ENCODE data around the gene CGNL1. TPM values are rescaled to one million over a fixed set of nuclear protein-coding genes. Genes with fewer than 3 reads are reported as not detected.
A peak's percentile ranks its signal among the peaks of the same experiment; 100 is the strongest.

Gene CGNL1
- total RNA-seq, 1 donor from 2014 or later = 3.0 TPM

DNA sequence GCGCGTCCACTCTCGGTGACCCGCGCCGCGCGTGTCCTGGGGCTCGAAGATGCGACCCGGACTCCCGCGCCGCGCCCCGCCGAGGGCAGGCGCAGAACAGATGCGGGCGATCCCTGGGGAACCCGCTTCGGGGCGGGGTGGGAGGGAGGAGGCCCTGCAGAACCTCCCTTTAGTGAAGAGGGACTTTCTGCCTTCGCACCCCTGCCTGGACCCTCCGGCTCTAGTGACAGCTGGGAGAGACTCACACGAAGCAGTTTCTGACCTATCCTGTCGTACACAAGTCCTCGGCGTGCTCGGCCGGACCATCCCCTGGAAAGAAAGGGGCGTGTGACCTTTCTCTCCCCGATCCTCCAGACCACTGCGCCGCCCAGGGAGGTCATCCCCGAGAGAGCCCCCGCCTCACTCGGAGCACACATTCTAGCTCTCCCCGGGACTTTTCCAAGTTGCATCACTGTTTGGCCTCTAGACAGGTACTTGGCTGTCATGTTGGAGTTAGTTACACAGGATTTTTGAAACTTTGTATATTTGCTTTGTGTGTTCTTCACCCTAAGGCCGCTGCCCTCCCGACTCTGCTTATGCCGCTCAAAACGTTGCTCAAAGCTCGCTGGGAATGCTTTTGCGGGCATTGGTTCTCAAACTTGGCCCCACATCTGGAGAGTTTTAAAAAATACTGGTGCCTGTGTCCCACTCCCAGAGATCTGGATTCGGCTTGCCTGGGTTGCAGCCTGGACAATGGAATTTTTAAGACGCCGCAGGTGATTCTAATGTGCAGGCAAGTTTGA is 582 bp downstream of the CGNL1 start:
- Mint-ChIP-seq H3K4me3 (peak overlapping the region; percentile 89), H3K27ac (peak overlapping the region; percentile 18), H3K27me3 (ENCODE audit: insufficient read depth, low read depth) (peaks cover 22% of the 10 kb centered on the region), H3K36me3 (no peaks in the 10 kb centered on the region), H3K9me3 (no peaks in the 10 kb centered on the region), H3K4me1 (peaks cover 13% of the 10 kb centered on the region)
- Histone ChIP-seq H4K20me1 (ENCODE audit: low read depth) (no peaks in the 10 kb centered on the region), H3K9me3 (ENCODE audit: low read depth) (no peaks in the 10 kb centered on the region), H3K27me3 (peaks cover 24% of the 10 kb centered on the region), H3F3A (ENCODE audit: low read depth) (peaks cover 16% of the 10 kb centered on the region), H3K4me2 (peak overlapping the region; percentile 94), H3K27ac (no peak overlapping the region), H3K36me3 (no peaks in the 10 kb centered on the region), H3K4me1 (peaks cover 8% of the 10 kb centered on the region), H3K9ac (no peak overlapping the region), H3K4me3 (peak overlapping the region; percentile 86), H3K79me2 (ENCODE audit: low read depth) (no peaks in the 10 kb centered on the region), H2AFZ (replicated peaks) (peak overlapping the region; percentile 100)
- DNase-seq (ENCODE audit: low spot score) = peak; percentile 71
- TF ChIP-seq EZH2phosphoT487 (IDR thresholded peaks at IDR 0.05) (no peak), EZH2 (IDR thresholded peaks at IDR 0.05) (peak; percentile 15), CTCF (IDR thresholded peaks at IDR 0.05) (no peak)

DNA sequence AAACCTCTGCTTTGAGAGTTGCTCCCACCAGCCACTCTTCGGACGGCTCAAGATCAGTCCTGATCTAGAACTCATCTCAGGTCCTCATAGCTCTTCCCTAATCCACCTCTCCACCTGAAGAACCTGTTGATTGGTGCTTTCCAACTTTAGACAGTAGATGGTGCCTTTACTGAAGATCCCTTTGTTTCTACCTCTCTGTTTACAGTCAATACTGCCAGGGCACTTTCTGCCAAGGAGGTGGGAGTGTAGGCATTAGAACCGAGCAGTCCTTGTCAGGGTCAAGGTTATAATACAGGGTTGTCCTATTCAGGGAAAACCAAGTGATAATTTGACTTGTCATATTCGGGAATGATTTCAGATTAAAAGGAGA is 1.2 kb downstream of the CGNL1 start:
- H3K36me3 Mint-ChIP-seq = no peaks in the 10 kb centered on the region
- Histone ChIP-seq H3K4me1 (peaks cover 13% of the 10 kb centered on the region), H2AFZ (replicated peaks) (peak overlapping the region; percentile 100), H3K27me3 (peaks cover 24% of the 10 kb centered on the region), H3F3A (ENCODE audit: low read depth) (peaks cover 16% of the 10 kb centered on the region), H3K9me3 (ENCODE audit: low read depth) (no peaks in the 10 kb centered on the region), H3K79me2 (ENCODE audit: low read depth) (peaks cover 2% of the 10 kb centered on the region), H4K20me1 (ENCODE audit: low read depth) (no peaks in the 10 kb centered on the region), H3K4me3 (peak overlapping the region; percentile 86), H3K9ac (no peak overlapping the region), H3K4me2 (peak overlapping the region; percentile 94), H3K27ac (no peak overlapping the region), H3K36me3 (no peaks in the 10 kb centered on the region)
- H3K4me1 Mint-ChIP-seq = peaks cover 19% of the 10 kb centered on the region
- TF ChIP-seq EZH2phosphoT487 (IDR thresholded peaks at IDR 0.05) (no peak), CTCF (IDR thresholded peaks at IDR 0.05) (no peak), EZH2 (IDR thresholded peaks at IDR 0.05) (no peak)
- H3K27me3 Mint-ChIP-seq (ENCODE audit: insufficient read depth, low read depth) = peaks cover 22% of the 10 kb centered on the region
- peak overlapping the region; percentile 89 for H3K4me3 Mint-ChIP-seq
- no peaks in the 10 kb centered on the region for H3K9me3 Mint-ChIP-seq
- no peak overlapping the region for H3K27ac Mint-ChIP-seq
- DNase-seq (ENCODE audit: low spot score) = no peak

DNA sequence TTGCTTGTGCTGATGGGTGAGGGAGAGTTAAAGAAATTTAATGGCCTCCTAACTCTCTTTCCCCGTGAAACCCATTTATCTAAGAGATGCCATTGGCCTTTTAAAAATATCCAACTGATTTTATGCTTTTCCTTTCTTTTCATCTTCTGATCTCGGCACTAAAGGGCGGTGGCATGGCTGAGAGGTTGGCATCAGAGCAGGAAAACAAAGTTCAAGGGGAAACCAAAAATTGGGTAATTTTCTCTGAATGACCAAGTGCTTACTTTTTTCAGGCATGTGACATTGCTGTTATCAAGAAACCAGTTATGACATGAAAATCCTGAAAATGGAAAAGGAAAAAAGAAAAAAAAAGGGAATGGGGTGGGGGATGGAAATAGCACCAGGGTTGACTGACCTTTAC is 3.2 kb downstream of the CGNL1 start:
- Mint-ChIP-seq H3K4me3 (no peak overlapping the region), H3K27ac (no peak overlapping the region), H3K9me3 (no peaks in the 10 kb centered on the region), H3K36me3 (no peaks in the 10 kb centered on the region), H3K27me3 (ENCODE audit: insufficient read depth, low read depth) (peaks cover 15% of the 10 kb centered on the region), H3K4me1 (peaks cover 24% of the 10 kb centered on the region)
- DNase-seq (ENCODE audit: low spot score) = no peak
- Histone ChIP-seq H3K27me3 (peaks cover 24% of the 10 kb centered on the region), H3K9me3 (ENCODE audit: low read depth) (no peaks in the 10 kb centered on the region), H3K4me2 (no peak overlapping the region), H3K9ac (no peak overlapping the region), H3K36me3 (no peaks in the 10 kb centered on the region), H4K20me1 (ENCODE audit: low read depth) (no peaks in the 10 kb centered on the region), H3K4me1 (peaks cover 19% of the 10 kb centered on the region), H3K4me3 (no peak overlapping the region), H2AFZ (replicated peaks) (no peak overlapping the region), H3K27ac (no peak overlapping the region), H3K79me2 (ENCODE audit: low read depth) (peaks cover 5% of the 10 kb centered on the region), H3F3A (ENCODE audit: low read depth) (peaks cover 17% of the 10 kb centered on the region)
- TF ChIP-seq EZH2phosphoT487 (IDR thresholded peaks at IDR 0.05) = no peak
- no peak for TF ChIP-seq CTCF (IDR thresholded peaks at IDR 0.05)
- no peak for TF ChIP-seq EZH2 (IDR thresholded peaks at IDR 0.05)
